ENCODE results near the gene PRH2.

Gene PRH2

DNA sequence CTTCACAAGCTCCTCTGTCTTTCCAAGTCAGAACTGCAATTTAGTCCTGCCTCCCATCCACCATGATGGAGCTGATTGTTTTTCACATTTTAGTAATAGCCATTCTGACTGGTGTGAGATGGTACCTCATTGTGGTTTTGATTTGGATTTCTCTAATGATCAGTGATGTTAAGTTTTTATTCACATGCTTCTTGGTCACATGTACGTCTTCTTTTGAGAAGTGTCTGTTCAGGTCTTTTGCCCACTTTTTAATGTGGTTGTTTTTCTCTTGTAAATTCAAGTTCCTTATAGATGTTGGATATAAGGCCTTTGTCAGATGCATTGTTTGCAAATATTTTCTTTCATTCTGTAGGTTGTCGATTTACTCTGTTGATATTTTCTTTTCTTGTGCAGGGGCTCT, 14.1 kb downstream of the PRH2 start:
- Histone ChIP-seq H3K27ac (replicated peaks) (no peak overlapping the region), H3K27me3 (ENCODE audit: insufficient read depth, poor library complexity, severe bottlenecking) (no peaks in the 10 kb centered on the region), H3K4me3 (replicated peaks; ENCODE audit: insufficient read depth, low read length) (no peak overlapping the region)
- TF ChIP-seq, protein P1, sequence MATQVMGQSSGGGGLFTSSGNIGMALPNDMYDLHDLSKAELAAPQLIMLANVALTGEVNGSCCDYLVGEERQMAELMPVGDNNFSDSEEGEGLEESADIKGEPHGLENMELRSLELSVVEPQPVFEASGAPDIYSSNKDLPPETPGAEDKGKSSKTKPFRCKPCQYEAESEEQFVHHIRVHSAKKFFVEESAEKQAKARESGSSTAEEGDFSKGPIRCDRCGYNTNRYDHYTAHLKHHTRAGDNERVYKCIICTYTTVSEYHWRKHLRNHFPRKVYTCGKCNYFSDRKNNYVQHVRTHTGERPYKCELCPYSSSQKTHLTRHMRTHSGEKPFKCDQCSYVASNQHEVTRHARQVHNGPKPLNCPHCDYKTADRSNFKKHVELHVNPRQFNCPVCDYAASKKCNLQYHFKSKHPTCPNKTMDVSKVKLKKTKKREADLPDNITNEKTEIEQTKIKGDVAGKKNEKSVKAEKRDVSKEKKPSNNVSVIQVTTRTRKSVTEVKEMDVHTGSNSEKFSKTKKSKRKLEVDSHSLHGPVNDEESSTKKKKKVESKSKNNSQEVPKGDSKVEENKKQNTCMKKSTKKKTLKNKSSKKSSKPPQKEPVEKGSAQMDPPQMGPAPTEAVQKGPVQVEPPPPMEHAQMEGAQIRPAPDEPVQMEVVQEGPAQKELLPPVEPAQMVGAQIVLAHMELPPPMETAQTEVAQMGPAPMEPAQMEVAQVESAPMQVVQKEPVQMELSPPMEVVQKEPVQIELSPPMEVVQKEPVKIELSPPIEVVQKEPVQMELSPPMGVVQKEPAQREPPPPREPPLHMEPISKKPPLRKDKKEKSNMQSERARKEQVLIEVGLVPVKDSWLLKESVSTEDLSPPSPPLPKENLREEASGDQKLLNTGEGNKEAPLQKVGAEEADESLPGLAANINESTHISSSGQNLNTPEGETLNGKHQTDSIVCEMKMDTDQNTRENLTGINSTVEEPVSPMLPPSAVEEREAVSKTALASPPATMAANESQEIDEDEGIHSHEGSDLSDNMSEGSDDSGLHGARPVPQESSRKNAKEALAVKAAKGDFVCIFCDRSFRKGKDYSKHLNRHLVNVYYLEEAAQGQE (IDR thresholded peaks at IDR 0.05; ENCODE audit: insufficient replicate concordance, low read depth): no peak
- TF ChIP-seq, protein P2, sequence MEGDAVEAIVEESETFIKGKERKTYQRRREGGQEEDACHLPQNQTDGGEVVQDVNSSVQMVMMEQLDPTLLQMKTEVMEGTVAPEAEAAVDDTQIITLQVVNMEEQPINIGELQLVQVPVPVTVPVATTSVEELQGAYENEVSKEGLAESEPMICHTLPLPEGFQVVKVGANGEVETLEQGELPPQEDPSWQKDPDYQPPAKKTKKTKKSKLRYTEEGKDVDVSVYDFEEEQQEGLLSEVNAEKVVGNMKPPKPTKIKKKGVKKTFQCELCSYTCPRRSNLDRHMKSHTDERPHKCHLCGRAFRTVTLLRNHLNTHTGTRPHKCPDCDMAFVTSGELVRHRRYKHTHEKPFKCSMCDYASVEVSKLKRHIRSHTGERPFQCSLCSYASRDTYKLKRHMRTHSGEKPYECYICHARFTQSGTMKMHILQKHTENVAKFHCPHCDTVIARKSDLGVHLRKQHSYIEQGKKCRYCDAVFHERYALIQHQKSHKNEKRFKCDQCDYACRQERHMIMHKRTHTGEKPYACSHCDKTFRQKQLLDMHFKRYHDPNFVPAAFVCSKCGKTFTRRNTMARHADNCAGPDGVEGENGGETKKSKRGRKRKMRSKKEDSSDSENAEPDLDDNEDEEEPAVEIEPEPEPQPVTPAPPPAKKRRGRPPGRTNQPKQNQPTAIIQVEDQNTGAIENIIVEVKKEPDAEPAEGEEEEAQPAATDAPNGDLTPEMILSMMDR (IDR thresholded peaks at IDR 0.05; ENCODE audit: insufficient read depth, low read length): no peak
- TF ChIP-seq GABPA (IDR thresholded peaks at IDR 0.05; ENCODE audit: low read depth): no peak
- TF ChIP-seq POLR2AphosphoS5 (IDR thresholded peaks at IDR 0.05; ENCODE audit: low read depth): no peak
- no peak for TF ChIP-seq SPI1 (IDR thresholded peaks at IDR 0.05; ENCODE audit: borderline replicate concordance, low read depth)
- no peak for DNase-seq (ENCODE audit: low read depth in 1 of 2, low spot score in 1 of 2)

DNA sequence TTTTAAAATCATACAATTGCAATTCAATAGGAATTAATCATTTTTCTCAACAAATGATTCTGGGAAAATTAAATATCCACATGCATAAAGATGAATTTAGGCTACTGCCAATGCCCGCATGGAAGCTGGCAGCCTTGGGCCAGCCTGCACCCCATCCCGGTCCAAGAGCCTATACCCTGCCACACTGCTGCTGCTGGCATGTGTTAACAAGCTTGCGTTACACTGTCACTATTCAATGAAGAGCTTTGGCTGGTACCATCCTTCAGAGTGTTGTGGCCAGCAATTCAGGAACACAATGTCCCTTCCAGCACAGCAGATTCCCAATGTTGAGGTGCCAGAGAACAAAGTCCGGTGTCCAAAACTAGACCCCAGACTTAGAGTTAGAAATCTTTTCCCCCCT, 23.6 kb downstream of the PRH2 start:
- H3K4me3 ChIP-seq (replicated peaks; ENCODE audit: insufficient read depth, low read length): no peak overlapping the region
- TF ChIP-seq GABPA (IDR thresholded peaks at IDR 0.05; ENCODE audit: low read depth): no peak
- TF ChIP-seq, protein P1 (IDR thresholded peaks at IDR 0.05; ENCODE audit: insufficient replicate concordance, low read depth): no peak
- no peak for TF ChIP-seq POLR2AphosphoS5 (IDR thresholded peaks at IDR 0.05; ENCODE audit: low read depth)
- no peak for TF ChIP-seq SPI1 (IDR thresholded peaks at IDR 0.05; ENCODE audit: borderline replicate concordance, low read depth)
- TF ChIP-seq, protein P2 (IDR thresholded peaks at IDR 0.05; ENCODE audit: insufficient read depth, low read length): no peak
- no peak overlapping the region for H3K27ac ChIP-seq (replicated peaks)
- no peaks in the 10 kb centered on the region for H3K27me3 ChIP-seq (ENCODE audit: insufficient read depth, poor library complexity, severe bottlenecking)
- DNase-seq (ENCODE audit: low read depth in 1 of 2, low spot score in 1 of 2): no peak

DNA sequence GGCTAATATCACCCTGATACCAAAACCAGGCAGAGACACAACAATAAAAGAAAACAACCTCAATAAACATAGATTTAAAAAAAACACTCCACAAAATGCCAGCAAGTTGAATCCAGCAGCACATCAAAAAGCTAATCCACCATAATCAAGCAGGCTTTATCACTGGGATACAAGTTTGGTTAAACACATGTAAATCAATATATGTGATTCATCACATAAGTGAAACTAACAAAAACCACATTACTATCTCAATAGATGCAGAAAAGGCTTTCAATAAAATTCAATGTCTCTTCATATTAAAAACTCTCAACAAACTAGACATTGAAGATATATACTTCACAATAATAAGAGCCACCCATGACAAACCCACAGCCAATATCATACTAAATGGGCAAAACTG, 27.0 kb downstream of the PRH2 start:
- DNase-seq (ENCODE audit: low read depth in 1 of 2, low spot score in 1 of 2): no peak
- Histone ChIP-seq H3K4me3 (replicated peaks; ENCODE audit: insufficient read depth, low read length) (no peak overlapping the region), H3K27ac (replicated peaks) (no peak overlapping the region), H3K27me3 (ENCODE audit: insufficient read depth, poor library complexity, severe bottlenecking) (no peaks in the 10 kb centered on the region)
- TF ChIP-seq POLR2AphosphoS5 (IDR thresholded peaks at IDR 0.05; ENCODE audit: low read depth): no peak
- no peak for TF ChIP-seq GABPA (IDR thresholded peaks at IDR 0.05; ENCODE audit: low read depth)
- TF ChIP-seq, protein P1 (IDR thresholded peaks at IDR 0.05; ENCODE audit: insufficient replicate concordance, low read depth): no peak
- TF ChIP-seq SPI1 (IDR thresholded peaks at IDR 0.05; ENCODE audit: borderline replicate concordance, low read depth): no peak
- TF ChIP-seq, protein P2 (IDR thresholded peaks at IDR 0.05; ENCODE audit: insufficient read depth, low read length): no peak

Measured in HL-60 (cell line).